ENCODE data around the gene LIPT1. TPM values are rescaled to one million over a fixed set of nuclear protein-coding genes. Genes with fewer than 3 reads are reported as not detected.
"Not testable (repeated sequence)": the region's sequence is repeated elsewhere in the genome, so short reads cannot be mapped to it uniquely, and the experiment has no call there.

Gene LIPT1
- total and polyA plus RNA-seq, 2 of the 4 experiments (the other 2 are of a cell fraction) = 3.2 to 3.5 TPM

- H3K56ac ChIP-seq (ENCODE audit: extremely low read depth, insufficient read depth, low read length) = no peak overlapping the region
- no peak overlapping the region for H3K9ac ChIP-seq (ENCODE audit: low read depth, low read length)
- no peak overlapping the region for H2AK5ac ChIP-seq (ENCODE audit: low read depth, low read length)
- H3K36me3 ChIP-seq (ENCODE audit: control insufficient read depth, insufficient read depth, low read length) = no peaks in the 10 kb centered on the region
- dilution Hi-C loops (cut with HindIII; ENCODE audit: low sequenced_read_pairs, unreplicated experiment) = no loop called here
- H2AK9ac ChIP-seq (replicated peaks; ENCODE audit: low read depth, low read length, poor library complexity) = no peak overlapping the region
- H3K4me1 ChIP-seq (ENCODE audit: control insufficient read depth, insufficient read depth, low read length) = no peaks in the 10 kb centered on the region
- no peak for DNase-seq
- no peaks in the 10 kb centered on the region for H3K27me3 ChIP-seq (ENCODE audit: control insufficient read depth, insufficient read depth, low read length)
- no peak overlapping the region for H2BK5ac ChIP-seq (ENCODE audit: low read depth, low read length, poor library complexity, severe bottlenecking)
- H4K8ac ChIP-seq (ENCODE audit: low read depth in 2 of 2, low read length in 2 of 2) = no peak overlapping the region
- no peak overlapping the region for H3K18ac ChIP-seq (ENCODE audit: low read depth, low read length)
- no CpG with 5 or more reads among the region's 2 CpGs for WGBS, 2 experiments (ENCODE audit: extremely low coverage in 2 of 2, insufficient read length in 1 of 2)
- H3K79me1 ChIP-seq (ENCODE audit: low read depth in 1 of 2, low read length in 2 of 2) = no peaks in the 10 kb centered on the region
- no peaks in the 10 kb centered on the region for H3K9me1 ChIP-seq (ENCODE audit: insufficient read depth, low read length)
- intact Hi-C loops (cut with micrococcal nuclease) = no loop called here
- no peak for TF ChIP-seq CHD1 (IDR thresholded peaks at IDR 0.05; ENCODE audit: low read depth, low read length)
- in situ Hi-C loops (cut with MboI; ENCODE audit: low sequenced_read_pairs) = no loop called here
- no TSS peak for BruUV-seq (replicated peaks)
- POLR2A ChIA-PET (ENCODE audit: unreplicated experiment) = no interaction called here
- H2BK20ac ChIP-seq (ENCODE audit: low read depth, low read length) = no peak overlapping the region
- H2BK120ac ChIP-seq (ENCODE audit: low read depth, low read length) = no peak overlapping the region
- H3K14ac ChIP-seq (replicated peaks; ENCODE audit: low read depth, low read length) = no peak overlapping the region
- no peak overlapping the region for H3K4ac ChIP-seq (ENCODE audit: low read depth, low read length)
- CTCF ChIA-PET = no interaction called here
- no peak overlapping the region for H2AFZ ChIP-seq (replicated peaks; ENCODE audit: low read length, poor library complexity)
- H2BK15ac ChIP-seq (ENCODE audit: low read depth, low read length) = no peak overlapping the region
- no peaks in the 10 kb centered on the region for H3K9me3 ChIP-seq (ENCODE audit: control insufficient read depth, insufficient read depth, low read length)
- no peak for ATAC-seq (ENCODE audit: low read depth)
- no peaks in the 10 kb centered on the region for H4K20me1 ChIP-seq (ENCODE audit: insufficient read depth, low read length)
- H3K23ac ChIP-seq (ENCODE audit: low read depth, low read length) = no peak overlapping the region
- H3K27ac ChIP-seq (ENCODE audit: insufficient read depth, low read length) = no peak overlapping the region
- no peak overlapping the region for H4K91ac ChIP-seq (ENCODE audit: insufficient read depth, low read depth, low read length)
- H3K4me2 ChIP-seq (ENCODE audit: low read depth, low read length) = no peak overlapping the region
- no peak overlapping the region for H4K5ac ChIP-seq (ENCODE audit: low read depth, low read length)
- no peak overlapping the region for H3K4me3 ChIP-seq (ENCODE audit: insufficient read depth, low read depth, low read length)
These were observed 26.8 kb upstream of the LIPT1 start for GRCh38 chr2:99127981-99128380.

- BruUV-seq (replicated peaks); H3K27ac ChIP-seq (ENCODE audit: insufficient read depth, low read length); H4K8ac ChIP-seq (ENCODE audit: low read depth in 2 of 2, low read length in 2 of 2); H3K4ac ChIP-seq (ENCODE audit: low read depth, low read length); H4K5ac ChIP-seq (ENCODE audit: low read depth, low read length); DNase-seq; H3K9me1 ChIP-seq (ENCODE audit: insufficient read depth, low read length); H2BK120ac ChIP-seq (ENCODE audit: low read depth, low read length); H2BK20ac ChIP-seq (ENCODE audit: low read depth, low read length); H3K56ac ChIP-seq (ENCODE audit: extremely low read depth, insufficient read depth, low read length); ATAC-seq (ENCODE audit: low read depth); CTCF ChIA-PET; H4K91ac ChIP-seq (ENCODE audit: insufficient read depth, low read depth, low read length); H3K79me1 ChIP-seq (ENCODE audit: low read depth in 1 of 2, low read length in 2 of 2); H2BK5ac ChIP-seq (ENCODE audit: low read depth, low read length, poor library complexity, severe bottlenecking); H3K4me3 ChIP-seq (ENCODE audit: insufficient read depth, low read depth, low read length); H3K23ac ChIP-seq (ENCODE audit: low read depth, low read length); intact Hi-C loops (cut with micrococcal nuclease); H3K36me3 ChIP-seq (ENCODE audit: control insufficient read depth, insufficient read depth, low read length); H4K20me1 ChIP-seq (ENCODE audit: insufficient read depth, low read length); H2BK15ac ChIP-seq (ENCODE audit: low read depth, low read length); H2AK9ac ChIP-seq (replicated peaks; ENCODE audit: low read depth, low read length, poor library complexity); H3K18ac ChIP-seq (ENCODE audit: low read depth, low read length); dilution Hi-C loops (cut with HindIII; ENCODE audit: low sequenced_read_pairs, unreplicated experiment); in situ Hi-C loops (cut with MboI; ENCODE audit: low sequenced_read_pairs); H2AFZ ChIP-seq (replicated peaks; ENCODE audit: low read length, poor library complexity); POLR2A ChIA-PET (ENCODE audit: unreplicated experiment); H2AK5ac ChIP-seq (ENCODE audit: low read depth, low read length); H3K9ac ChIP-seq (ENCODE audit: low read depth, low read length); H3K9me3 ChIP-seq (ENCODE audit: control insufficient read depth, insufficient read depth, low read length); H3K4me1 ChIP-seq (ENCODE audit: control insufficient read depth, insufficient read depth, low read length); H3K4me2 ChIP-seq (ENCODE audit: low read depth, low read length); H3K27me3 ChIP-seq (ENCODE audit: control insufficient read depth, insufficient read depth, low read length); H3K14ac ChIP-seq (replicated peaks; ENCODE audit: low read depth, low read length): not testable (repeated sequence)
- no CpG with 5 or more reads among the region's 2 CpGs for WGBS, 2 experiments (ENCODE audit: extremely low coverage in 2 of 2, insufficient read length in 1 of 2)
These were observed 19.7 kb upstream of the LIPT1 start for GRCh38 chr2:99135044-99135556.

All from IMR-90 (cell line).